Fibroblast of lung (primary cell): ENCODE results near the gene HHAT. TPM values are rescaled to one million over a fixed set of nuclear protein-coding genes. Genes with fewer than 3 reads are reported as not detected.

ENCODE experiments used
- DNase-seq, 2 donors: peaks; one replicate each; pipeline versions ENCODE4 v3.0.0 to v3.0.0-alpha.2; 2010; ENCODE audit warnings: low read depth in 2 of 2
- H2AFZ ChIP-seq: 2 replicates; pipeline ENCODE4 v1.5.1; 2012; ENCODE audit warnings: low read length, control low read depth, inconsistent platforms
- H3K27ac ChIP-seq: 2 replicates; pipeline ENCODE4 v1.5.1; 2011; ENCODE audit warnings: low read length, control low read depth; ENCODE audit not compliant: insufficient read depth
- H3K27me3 ChIP-seq: 2 replicates; pipeline ENCODE4 v1.5.1; 2011; ENCODE audit warnings: mild to moderate bottlenecking, low read length; ENCODE audit not compliant: control insufficient read depth, insufficient read depth
- H3K36me3 ChIP-seq: 2 replicates; pipeline ENCODE4 v1.5.1; 2011; ENCODE audit warnings: low read length; ENCODE audit not compliant: control insufficient read depth, insufficient read depth
- H3K4me1 ChIP-seq: 2 replicates; pipeline ENCODE4 v1.5.1; 2011; ENCODE audit warnings: low read length; ENCODE audit not compliant: control insufficient read depth, insufficient read depth; ENCODE audit errors: extremely low read depth
- H3K4me2 ChIP-seq: 2 replicates; pipeline ENCODE4 v1.5.1; 2011; ENCODE audit warnings: low read length, control low read depth; ENCODE audit not compliant: insufficient read depth; ENCODE audit errors: extremely low read depth
- H3K4me3 ChIP-seq, 4 experiments: fragments of 200-600 bp in 1 of 4; sonication (generic) in 1 of 4; replicated peaks in 1 of 4; 2 replicates each; pipeline ENCODE4 v1.5.1; 2011 to 2016; ENCODE audit warnings: low read length in 4 of 4, low read depth in 3 of 4, mild to moderate bottlenecking in 3 of 4, control low read depth in 2 of 4, inconsistent platforms in 1 of 4, mixed read lengths in 1 of 4; ENCODE audit not compliant: insufficient read depth in 1 of 4; ENCODE audit errors: control extremely low read depth in 1 of 4
- H3K79me2 ChIP-seq: 2 replicates; pipeline ENCODE4 v1.5.1; 2012; ENCODE audit warnings: mild to moderate bottlenecking, low read length, inconsistent platforms; ENCODE audit not compliant: control insufficient read depth, insufficient read depth
- H3K9ac ChIP-seq: 2 replicates; pipeline ENCODE4 v1.5.1; 2011; ENCODE audit warnings: mild to moderate bottlenecking, low read length, control low read depth; ENCODE audit not compliant: insufficient read depth
- H3K9me3 ChIP-seq: 2 replicates; pipeline ENCODE4 v1.5.1; 2012; ENCODE audit warnings: low read depth, low read length; ENCODE audit not compliant: control insufficient read depth, insufficient read depth
- H4K20me1 ChIP-seq: 2 replicates; pipeline ENCODE4 v1.5.1; 2011; ENCODE audit warnings: low read length; ENCODE audit not compliant: control insufficient read depth, insufficient read depth; ENCODE audit errors: extremely low read depth
- CTCF ChIP-seq, 2 donors: IDR thresholded peaks in 1 of 2; conservative IDR thresholded peaks in 1 of 2; 1 replicate in 1 of 2; 2 replicates in 1 of 2; pipeline ENCODE4 v1.5.1; 2011 to 2012; ENCODE audit warnings: low read length in 2 of 2, control low read depth in 1 of 2, inconsistent platforms in 1 of 2, low read depth in 1 of 2, mild to moderate bottlenecking in 1 of 2
- EZH2 ChIP-seq: IDR thresholded peaks from 2 replicates; pipeline ENCODE4 v1.5.1; 2012; ENCODE audit warnings: low read length, control low read depth, mild to moderate bottlenecking; ENCODE audit errors: missing control alignments
- polyA plus RNA-seq, 2 donors: library from polyadenylated mRNA; depleted of rRNA in 1 of 2; stranded (reverse) in 1 of 2; unstranded in 1 of 2; fragments of >200 nt; gene quantifications; 2 replicates each; pipeline ENCODE4 v1.2.1, GENCODE V29; 2011 to 2012; ENCODE audit warnings: missing spikeins in 1 of 2
- total RNA-seq: library from RNA; depleted of rRNA; stranded (reverse); fragments of >200 nt; gene quantifications from 2 replicates; pipeline ENCODE4 v1.2.1, GENCODE V29; 2014

The HHAT gene
- total and polyA plus RNA-seq, 2 donors (not counting 1 experiment from before 2014, with no cell fraction given), result 3.6 to 4.8 TPM

GRCh38 chr1:210553711-210554110 is 225.0 kb downstream of the HHAT start:
- H3K9ac ChIP-seq, result no peak overlapping the region
- no peaks in the 10 kb centered on the region for H3K36me3 ChIP-seq
- H3K79me2 ChIP-seq, result no peaks in the 10 kb centered on the region
- H3K27ac ChIP-seq, result no peak overlapping the region
- TF ChIP-seq CTCF (conservative IDR thresholded peaks at IDR 0.05 in 1 of 2, IDR thresholded peaks at IDR 0.05 in 1 of 2; ENCODE audit: low read depth in 1 of 2, low read length in 2 of 2) (no peak), EZH2 (no peak)
- no peaks in the 10 kb centered on the region for H4K20me1 ChIP-seq
- no peaks in the 10 kb centered on the region for H3K27me3 ChIP-seq
- H2AFZ ChIP-seq, result no peak overlapping the region
- no peak for DNase-seq
- H3K4me1 ChIP-seq, result no peaks in the 10 kb centered on the region
- H3K4me2 ChIP-seq, result no peak overlapping the region
- H3K9me3 ChIP-seq, result no peaks in the 10 kb centered on the region
- no peak overlapping the region for H3K4me3 ChIP-seq

GRCh38 chr1:210554382-210554781 is 225.7 kb downstream of the HHAT start:
- Histone ChIP-seq H3K9me3 (no peaks in the 10 kb centered on the region), H3K36me3 (no peaks in the 10 kb centered on the region), H3K9ac (no peak overlapping the region), H3K4me1 (no peaks in the 10 kb centered on the region), H3K27ac (no peak overlapping the region), H4K20me1 (no peaks in the 10 kb centered on the region), H3K4me2 (no peak overlapping the region), H2AFZ (no peak overlapping the region), H3K27me3 (no peaks in the 10 kb centered on the region), H3K4me3 (no peak overlapping the region), H3K79me2 (no peaks in the 10 kb centered on the region)
- no peak for TF ChIP-seq EZH2
- no peak for TF ChIP-seq CTCF (conservative IDR thresholded peaks at IDR 0.05 in 1 of 2, IDR thresholded peaks at IDR 0.05 in 1 of 2; ENCODE audit: low read depth in 1 of 2, low read length in 2 of 2)
- DNase-seq, result no peak

- Histone ChIP-seq H3K4me1 (no peaks in the 10 kb centered on the region), H3K9ac (no peak overlapping the region), H3K27ac (no peak overlapping the region), H4K20me1 (no peaks in the 10 kb centered on the region), H3K4me2 (no peak overlapping the region), H3K27me3 (no peaks in the 10 kb centered on the region), H2AFZ (no peak overlapping the region), H3K79me2 (no peaks in the 10 kb centered on the region), H3K36me3 (no peaks in the 10 kb centered on the region), H3K9me3 (no peaks in the 10 kb centered on the region), H3K4me3 (no peak overlapping the region)
- TF ChIP-seq CTCF (conservative IDR thresholded peaks at IDR 0.05 in 1 of 2, IDR thresholded peaks at IDR 0.05 in 1 of 2; ENCODE audit: low read depth in 1 of 2, low read length in 2 of 2) (no peak), EZH2 (no peak)
- no peak for DNase-seq
These were observed 227.8 kb downstream of the HHAT start for GRCh38 chr1:210556475-210556874.
